NCI-H1092 treated with DMSO at 0.1 percent for 48 hours (cell line): ENCODE data around the gene GCLM.
"Not testable (repeated sequence)": the region's sequence is repeated elsewhere in the genome, so short reads cannot be mapped to it uniquely, and the experiment has no call there.

ENCODE experiments used
- DNase-seq: peaks from one replicate; lab custom pipeline; 2025; lab: John Stamatoyannopoulos, UW

Gene GCLM

DNA sequence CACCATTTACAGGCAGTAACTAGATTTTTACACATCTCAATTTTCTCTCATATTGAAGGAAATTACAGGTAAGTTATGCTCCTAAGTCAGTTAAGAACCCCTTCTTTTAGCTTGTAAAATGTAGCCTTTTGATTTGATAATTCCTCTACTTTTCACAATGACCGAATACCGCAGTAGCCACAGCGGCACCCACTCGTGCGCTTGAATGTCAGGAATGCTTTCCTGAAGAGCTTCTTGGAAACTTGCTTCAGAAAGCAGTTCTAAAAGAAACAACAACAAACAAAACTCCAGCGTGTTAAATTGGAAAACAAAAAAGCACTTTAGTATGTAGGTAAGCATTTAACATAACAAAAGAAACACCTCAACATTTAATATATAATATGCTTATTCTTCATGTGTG lies 20.3 kb downstream of the GCLM start:
- DNase-seq = no peak

DNA sequence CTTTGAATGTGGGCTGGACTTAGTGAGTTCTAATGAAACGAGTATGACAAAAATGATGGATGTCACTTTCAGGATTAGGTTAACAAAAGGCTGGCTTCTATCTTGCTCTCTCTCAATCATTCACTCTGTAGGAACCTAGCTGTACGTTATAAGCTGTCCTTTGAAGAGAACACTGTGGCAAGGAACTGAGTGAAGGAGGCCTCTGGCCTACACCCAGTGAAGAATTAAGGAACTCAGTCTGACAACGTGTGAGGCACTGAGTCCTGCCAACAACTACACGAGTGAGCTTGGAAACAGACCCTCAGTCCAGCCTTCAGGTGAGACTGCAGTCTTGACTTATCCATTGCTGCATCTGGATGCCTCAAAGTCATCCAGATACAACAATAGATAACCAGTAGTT lies 27.0 kb downstream of the GCLM start:
- no peak for DNase-seq

DNA sequence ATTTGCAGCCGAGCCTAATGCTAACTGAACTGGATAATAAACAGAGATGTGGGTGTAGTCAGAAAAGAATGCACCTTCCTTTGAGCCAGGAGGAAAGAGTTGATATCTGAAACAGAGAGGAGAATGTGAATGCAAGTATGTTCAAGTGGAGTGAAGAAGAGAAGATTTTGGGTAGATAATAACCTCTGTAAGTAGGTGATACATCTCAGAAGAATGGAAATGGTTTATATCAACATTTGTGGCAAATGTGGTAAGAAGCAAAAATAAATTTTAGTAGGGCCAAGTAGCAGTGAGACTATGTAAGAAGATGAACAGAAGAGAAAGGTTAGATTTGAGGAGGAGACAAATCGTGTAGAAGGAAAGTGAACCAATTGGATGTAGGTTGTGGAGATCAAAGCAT lies 28.5 kb downstream of the GCLM start:
- DNase-seq = no peak

DNA sequence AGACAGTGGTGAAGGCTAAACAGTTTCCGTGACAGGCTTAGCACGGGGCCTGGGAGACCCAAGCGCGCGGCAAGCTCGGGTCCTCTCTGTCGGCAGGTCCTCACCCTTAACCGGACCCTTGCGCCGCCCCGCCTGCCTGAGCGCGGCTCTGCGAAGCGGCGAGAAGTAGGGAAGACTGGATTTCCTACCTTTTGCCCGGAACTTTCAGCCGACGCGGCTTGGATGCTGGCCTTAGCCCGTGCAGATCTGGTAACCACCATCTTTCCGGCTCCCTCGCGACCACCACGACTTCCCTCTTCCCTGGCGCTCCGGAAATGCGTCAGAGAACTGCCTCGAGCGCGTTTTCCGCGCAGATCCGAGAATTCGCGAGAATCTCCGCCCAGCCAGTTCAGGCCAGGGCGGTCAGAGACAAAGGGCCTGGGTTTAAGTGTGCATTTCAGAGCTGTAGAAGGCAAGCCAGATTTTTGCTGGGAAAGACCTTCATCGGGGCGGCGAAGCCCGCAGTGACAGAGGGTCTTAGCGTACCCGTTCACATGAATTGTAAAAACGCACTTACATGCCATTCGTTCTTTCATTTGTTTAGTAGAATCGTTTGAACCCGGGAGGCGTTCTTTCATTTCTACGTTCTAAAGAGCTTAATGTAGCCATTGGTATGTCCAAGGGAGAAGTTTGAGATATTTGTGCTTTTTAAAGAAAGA lies 30.2 kb downstream of the GCLM start, which contains the start of gene DNTTIP2:
TSS of gene DNTTIP2 (minus strand) at position 318 of the 698 bp plus-strand sequence. CDS start at position 260, 58 bp downstream.
- DNase-seq = peak; percentile 92

DNA sequence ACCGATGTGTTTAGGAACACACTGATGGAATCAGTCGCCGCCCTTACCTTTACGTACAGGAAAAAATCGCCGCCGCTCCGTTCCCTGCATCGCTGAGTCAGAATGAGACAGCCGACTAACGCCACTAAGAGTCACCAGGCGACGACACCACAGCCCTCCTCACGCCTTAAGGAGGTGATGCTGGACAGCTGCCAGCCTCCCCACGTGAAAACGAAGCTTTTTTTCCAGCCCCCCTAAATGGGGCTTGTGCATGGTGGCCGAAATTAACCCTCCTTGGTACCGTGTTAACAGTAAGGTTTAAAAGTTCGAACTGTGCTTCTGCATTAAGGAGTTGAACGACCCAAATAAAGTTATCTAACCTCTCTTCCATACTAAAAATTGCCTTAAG lies 30.7 kb downstream of the GCLM start:
- DNase-seq = no peak

DNA sequence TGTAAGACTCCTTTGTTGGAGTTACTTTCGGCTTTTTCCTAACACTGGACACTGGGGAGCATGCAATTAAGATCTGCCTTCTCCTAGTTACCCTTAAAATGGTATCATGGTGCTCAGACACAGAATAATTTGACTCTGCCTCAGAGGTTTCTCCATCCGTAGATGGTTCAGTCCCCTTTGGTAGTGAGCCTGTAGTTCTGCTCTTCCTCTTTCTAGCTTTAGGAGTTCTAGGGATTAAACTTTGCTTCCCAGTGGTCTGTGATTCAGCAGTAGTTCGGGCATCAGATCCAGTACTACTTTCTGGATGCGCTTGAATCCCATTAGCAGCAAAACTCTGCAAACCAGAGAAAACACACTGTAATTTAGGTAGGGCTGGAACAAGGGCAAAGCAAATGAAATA lies 31.7 kb downstream of the GCLM start:
- DNase-seq = no peak

DNA sequence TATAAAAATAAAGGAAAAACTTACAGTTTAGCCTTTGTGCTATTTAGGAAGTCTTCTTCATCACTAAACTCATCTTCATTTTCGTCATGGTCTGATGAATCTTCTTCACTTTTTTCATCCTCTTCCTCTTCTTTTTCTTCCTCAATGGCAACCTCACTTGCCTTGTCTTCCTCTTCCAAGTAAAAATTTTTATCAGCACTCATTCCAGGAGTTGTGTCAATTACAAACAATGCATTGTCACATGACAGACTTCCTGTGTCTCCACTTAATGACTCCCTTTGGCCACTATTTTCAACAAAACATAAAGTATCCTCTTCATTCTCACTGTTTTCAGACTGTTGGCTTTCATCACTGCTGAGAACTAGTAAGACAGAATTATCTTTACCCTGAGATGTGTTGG lies 33.0 kb downstream of the GCLM start:
- DNase-seq = no peak

DNA sequence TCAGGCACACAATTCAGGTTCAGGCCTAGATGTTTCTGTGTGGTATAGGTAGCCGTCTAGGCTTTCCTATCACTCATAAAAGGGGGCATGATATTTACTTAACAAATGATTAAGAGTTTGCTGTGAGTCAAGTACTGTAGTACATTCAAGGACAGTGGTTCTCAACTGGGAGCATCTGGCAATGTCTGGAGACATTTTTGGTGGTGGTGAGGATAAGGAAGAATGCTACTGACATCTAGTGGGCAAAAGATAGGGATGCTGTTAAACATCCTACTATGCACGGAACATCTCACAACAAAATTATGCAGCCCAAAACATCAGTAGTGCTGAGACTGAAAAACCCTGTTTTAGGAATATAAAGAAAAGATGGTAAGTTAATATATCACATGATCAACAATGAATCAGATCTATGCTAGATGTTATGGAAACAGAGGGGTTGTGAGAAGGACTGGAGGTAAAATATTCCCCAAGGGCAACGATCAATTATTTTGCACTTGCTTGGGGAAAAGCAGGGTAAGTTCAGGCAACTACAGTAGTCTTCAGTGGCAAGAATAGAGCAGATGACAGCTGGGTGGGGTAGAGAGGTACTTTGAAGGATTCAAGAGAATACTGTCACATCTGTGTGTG lies 35.1 kb downstream of the GCLM start:
- no peak for DNase-seq

DNA sequence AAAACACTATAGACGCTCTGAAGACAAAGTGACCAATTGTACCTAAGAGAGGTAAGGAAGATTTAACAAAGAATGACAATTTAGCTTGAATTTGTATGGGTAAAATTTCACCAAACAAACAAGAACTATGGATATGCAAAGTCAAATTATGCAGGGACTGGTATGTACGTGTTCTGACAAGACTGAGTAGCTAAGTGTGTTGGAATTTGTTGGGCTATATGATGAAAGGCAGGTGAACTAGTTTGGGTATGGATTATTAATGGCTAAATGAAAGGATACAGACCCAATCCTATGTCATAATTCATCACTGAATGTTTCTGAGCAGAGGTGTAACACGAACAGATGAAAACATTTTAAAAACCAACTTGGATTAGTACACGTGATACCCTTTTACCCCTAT lies 37.9 kb downstream of the GCLM start:
- DNase-seq = no peak

DNA sequence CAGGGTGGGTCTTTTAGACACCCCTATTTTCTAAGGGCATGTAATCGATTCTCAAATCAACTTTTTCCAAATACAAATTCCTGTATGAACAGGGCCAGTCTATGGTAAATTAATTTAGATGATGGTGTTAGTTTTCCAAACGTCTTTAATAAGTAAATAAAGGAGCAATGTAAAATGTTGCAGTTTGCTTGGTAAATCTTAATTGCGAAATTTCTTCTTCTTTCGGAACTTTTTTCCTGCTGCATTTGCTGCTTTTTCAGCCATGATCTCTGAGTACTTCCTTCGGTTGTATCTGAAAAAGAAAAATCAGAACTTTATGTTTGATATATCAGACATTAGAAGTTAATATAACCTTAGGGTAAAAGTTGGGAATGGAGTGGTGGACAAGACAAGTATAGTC lies 39.6 kb downstream of the GCLM start:
- no peak for DNase-seq

DNA sequence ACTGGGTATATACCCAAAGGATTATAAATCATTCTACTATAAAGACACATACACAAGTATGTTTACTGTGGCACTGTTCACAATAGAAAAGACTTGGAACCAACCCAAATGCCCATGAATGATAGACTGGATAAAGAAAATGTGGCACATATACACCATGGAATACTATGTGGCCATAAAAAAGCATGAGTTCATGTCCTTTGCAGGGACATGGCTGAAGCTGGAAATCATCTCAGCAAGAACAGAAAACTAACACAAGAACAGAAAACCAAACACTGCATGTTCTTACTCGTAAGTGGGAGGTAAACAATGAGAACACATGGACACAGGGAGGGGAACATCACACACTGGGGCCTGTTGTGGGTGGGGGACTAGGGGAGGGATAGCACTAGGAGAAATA lies 40.7 kb downstream of the GCLM start:
- not testable (repeated sequence) for DNase-seq

DNA sequence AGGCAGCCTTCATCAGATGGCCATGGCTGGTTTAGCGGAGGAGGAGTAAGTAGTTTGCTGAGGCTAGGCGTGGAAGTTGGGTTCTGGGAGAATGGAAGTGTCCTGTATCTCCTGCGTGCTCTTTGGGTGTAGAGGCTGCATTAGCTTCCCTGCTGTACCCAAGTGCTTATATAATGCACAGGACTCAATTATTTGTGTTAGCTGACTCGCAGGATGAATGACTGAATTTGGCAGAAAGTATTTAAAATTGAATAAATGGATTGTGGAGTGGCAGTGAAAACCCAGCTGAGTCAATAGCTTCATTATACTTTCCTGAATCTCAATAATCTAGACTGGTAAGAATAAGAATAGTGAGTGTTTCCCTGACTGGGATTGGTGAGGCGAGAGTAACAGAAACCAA lies 44.0 kb downstream of the GCLM start:
- peak; percentile 48 for DNase-seq

DNA sequence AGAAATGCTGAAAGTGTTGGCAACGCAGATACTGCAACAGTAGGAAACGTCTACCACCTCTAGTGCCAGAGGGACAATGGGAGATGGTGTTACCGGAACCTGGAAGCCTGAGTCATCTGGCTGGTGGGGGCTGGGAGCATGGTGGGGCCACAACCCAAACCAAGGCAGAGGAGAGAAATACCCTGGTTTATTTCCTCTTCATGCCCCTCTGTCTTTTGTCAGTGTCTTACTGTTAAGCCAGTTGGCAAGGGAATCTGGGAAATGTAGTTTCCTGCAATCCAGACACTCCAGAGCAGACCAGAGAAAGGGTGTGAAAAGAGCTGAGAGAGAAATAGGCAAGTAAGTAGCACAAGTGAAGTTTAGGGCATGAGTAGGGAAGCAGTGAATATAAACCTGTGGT lies 45.1 kb downstream of the GCLM start:
- DNase-seq = no peak

DNA sequence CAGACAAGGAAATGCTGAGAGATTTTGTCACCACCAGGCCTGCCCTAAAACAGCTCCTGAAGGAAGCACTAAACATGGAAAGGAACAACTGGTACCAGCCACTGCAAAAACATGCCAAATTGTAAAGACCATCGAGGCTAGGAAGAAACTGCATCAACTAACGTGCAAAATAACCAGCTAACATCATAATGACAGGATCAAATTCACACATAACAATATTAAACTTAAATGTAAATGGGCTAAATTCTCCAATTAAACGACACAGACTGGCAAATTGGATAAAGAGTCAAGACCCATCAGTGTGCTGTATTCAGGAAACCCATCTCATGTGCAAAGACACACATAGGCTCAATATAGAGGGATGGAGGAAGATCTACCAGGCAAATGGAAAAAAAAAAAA lies 51.6 kb downstream of the GCLM start:
- DNase-seq = not testable (repeated sequence)

DNA sequence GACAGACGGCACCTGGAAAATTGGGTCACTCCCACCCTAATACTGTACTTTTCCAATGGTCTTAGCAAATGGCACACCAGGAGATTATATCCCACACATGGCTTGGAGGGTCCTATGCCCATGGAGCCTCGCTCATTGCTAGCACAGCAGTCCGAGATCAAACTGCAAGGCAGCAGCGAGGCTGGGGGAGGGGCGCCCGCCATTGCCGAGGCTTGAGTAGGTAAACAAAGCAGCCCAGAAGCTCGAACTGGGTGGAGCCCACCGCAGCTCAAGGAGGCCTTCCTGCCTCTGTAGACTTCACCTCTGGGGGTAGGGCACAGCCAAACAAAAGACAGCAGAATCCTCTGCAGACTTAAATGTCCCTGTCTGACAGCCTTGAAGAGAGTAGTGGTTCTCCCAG lies 53.2 kb downstream of the GCLM start:
- DNase-seq = not testable (repeated sequence)

DNA sequence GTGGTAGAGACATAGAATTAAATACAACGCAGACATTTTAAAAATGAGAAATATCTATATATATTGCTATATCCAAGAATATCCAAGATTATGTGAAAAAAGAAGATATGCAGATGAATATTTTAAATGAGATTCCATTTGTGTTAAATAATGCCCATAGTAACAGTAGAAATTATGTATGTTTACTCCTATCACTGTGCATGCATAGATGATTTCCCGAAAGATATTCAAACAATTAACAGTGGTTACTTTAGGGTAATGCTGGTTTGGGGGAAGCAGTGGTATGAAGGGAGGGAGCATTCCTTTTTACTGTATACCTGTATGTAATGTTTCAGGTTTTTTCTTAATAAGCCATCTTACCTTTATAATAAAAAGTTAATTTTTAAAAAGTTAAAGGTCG lies 55.3 kb downstream of the GCLM start:
- DNase-seq = no peak

DNA sequence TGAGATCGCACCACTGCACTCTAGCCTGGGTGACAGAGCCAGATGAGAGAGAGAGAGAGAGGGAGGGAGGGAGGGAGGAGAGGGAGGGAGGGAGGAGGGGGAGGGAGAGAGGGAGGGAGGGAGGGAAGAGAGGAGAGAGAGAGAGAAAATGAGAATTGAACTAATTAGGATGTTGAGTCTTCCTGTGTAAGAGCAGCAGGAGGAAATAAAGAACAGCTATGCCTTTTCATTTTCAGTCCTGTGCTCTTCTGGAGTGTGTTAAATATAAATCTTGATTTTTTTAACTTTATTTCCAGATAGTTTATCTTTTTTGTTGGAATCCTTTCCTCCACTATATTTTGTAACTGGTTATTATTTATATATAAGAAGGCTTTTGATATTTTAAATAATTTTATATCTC lies 57.4 kb downstream of the GCLM start:
- DNase-seq = no peak

DNA sequence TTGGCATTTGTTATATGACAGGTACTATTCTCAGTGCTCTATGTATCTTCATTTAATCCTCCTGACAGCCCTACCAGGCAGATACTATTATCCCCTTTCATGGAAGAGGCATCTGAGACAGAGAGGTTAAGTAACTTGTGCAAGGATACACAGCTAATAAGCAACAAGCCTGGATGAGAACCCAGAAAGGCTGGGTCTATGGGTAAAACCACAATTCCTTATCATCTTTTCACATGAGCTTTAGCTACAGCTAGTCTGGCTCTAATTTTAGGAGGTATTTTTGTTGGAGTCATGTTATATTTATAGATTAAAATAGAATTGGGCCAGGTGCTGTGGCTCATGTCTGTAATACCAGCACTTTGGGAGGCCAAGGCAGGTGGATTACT lies 57.9 kb downstream of the GCLM start:
- DNase-seq = no peak

DNA sequence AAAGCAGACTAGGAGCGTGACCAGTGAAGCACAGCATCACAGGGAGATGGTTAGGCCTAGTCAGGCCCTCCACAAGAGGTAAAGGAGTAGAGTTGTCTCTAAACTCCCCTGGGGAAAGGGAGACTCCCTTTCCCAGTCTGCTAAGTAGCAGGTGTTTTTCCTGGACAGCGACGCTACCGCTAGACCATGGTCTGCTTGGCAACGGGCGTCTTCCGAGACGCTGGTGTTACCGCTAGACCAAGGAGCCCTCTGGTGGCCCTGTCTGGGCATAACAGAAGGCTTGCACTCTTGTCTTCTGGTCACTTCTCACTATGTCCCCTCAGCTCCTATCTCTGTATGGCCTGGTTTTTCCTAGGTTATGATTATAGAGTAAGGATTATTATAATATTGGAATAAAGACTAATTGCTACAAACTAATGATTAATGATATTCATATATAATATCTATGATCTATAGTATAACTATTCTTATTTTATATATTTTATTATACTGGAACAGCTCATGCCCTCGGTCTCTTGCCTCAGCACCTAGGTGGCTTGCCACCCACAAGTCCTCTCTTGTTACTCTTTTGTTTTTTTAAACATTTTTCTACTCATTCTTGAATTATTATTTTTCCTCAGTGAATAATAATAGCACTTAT lies 58.4 kb downstream of the GCLM start:
- DNase-seq = peak; percentile 47

DNA sequence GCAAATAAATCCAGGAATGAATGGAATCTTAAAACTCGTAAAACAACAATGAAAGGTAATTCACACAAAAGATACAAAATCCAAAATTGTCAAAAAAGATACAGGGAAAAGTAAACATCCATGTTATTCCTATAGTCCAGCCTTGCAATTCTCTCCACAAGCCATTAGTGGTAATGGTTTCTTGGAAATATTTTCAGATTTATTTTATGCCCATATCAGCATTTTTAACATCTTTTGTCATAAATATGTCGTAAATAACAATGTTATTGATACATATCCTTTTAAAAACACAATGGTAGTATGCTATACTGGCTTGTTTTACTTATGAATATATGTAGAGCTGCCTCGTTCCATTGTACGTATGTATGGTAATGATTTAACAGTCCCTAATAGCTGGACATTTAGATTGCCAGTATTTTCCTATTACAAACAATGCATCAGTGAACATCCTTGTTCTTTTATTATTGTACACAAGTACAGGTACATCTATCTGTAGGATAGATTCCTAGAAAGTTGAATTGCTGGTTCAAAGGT lies 60.8 kb downstream of the GCLM start:
- DNase-seq = no peak

DNA sequence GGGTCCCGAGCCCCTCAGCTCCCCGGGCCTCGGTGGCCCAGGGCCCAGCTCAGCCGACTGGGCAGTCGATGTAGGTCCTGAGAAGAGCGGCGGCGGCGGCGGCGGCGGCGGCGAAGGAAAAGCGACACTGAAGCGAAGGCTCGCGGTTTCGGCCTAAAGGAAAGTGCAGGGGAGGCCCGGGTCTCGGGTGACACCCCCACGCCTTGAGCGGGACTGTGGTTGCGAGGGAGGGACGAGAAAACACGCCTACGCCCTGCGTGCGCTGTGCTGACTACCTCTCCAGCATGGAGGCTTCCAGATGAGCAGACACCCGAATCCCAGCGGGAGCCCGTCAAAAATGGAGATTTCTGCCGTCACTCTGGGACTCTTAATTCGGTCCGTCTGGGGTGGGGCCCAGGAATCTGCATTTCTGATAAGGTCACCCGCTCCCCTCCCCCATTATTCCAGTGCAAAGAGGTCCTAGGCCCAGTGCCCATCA lies 61.4 kb downstream of the GCLM start:
- peak; percentile 76 for DNase-seq

DNA sequence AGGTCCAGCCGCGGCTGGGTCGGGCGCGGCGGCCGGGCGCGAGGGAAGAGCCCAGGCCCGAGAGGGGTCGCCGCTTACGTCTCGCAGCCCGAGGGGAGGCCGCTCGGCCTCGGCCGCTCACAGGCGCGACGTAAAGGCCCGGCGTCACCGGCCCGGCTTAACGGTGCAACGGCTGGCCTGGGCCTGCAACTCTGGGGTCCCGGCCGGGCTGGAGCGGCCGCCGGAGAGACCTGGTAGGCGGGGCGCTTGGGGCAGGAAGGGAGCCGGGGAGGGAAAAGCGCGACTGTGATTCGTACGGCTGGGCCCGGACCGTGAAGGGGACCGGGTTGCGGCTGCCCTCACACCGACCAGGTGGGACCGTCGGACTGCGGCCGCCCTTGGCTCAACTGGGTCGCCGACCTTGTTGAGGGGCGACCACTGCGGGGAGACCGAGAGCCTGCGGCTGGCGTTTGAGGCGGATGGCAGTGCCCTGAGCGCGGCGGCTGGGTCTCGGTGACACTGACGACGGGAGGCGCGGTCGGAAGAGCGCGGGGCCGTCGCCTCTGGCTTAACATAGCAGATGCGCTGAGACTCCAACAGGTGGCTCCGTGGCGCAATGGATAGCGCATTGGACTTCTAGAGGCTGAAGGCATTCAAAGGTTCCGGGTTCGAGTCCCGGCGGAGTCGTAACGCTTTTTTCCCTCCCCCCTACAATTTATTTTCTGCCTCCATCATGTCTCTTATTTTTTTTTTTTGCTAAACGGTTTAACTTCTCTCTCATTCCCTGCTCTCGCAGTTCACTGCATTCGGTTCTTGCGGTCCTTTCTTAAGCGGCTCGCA lies 62.0 kb downstream of the GCLM start:
- peak; percentile 90 for DNase-seq
